ENCODE results near the gene PCDH15. TPM values are rescaled to one million over a fixed set of nuclear protein-coding genes. Genes with fewer than 3 reads are reported as not detected.

PCDH15 gene
- total RNA-seq, 1 donor from 2014 or later = not detected

GRCh38 chr10:53786236-53786900 is 1014.7 kb downstream of the PCDH15 start:
- TF ChIP-seq CTCF (IDR thresholded peaks at IDR 0.05) = peak; percentile 43
- no peaks in the 10 kb centered on the region for H3K4me1 Mint-ChIP-seq (ENCODE audit: low read depth)
- H3K27ac Mint-ChIP-seq (ENCODE audit: unreplicated experiment) = no peak overlapping the region
- no peak for DNase-seq (ENCODE audit: low spot score)
- H3K27me3 Mint-ChIP-seq (ENCODE audit: low read depth) = peaks cover 3% of the 10 kb centered on the region
- H3K36me3 Mint-ChIP-seq (ENCODE audit: low read depth) = no peaks in the 10 kb centered on the region
- H3K9me3 Mint-ChIP-seq (ENCODE audit: low read depth) = peaks cover 2% of the 10 kb centered on the region
- H3K4me3 Mint-ChIP-seq (ENCODE audit: unreplicated experiment) = no peak overlapping the region

- no peak for TF ChIP-seq CTCF (IDR thresholded peaks at IDR 0.05)
- H3K36me3 Mint-ChIP-seq (ENCODE audit: low read depth) = no peaks in the 10 kb centered on the region
- no peaks in the 10 kb centered on the region for H3K9me3 Mint-ChIP-seq (ENCODE audit: low read depth)
- H3K4me3 Mint-ChIP-seq (ENCODE audit: unreplicated experiment) = no peak overlapping the region
- DNase-seq (ENCODE audit: low spot score) = no peak
- H3K27ac Mint-ChIP-seq (ENCODE audit: unreplicated experiment) = no peak overlapping the region
- H3K27me3 Mint-ChIP-seq (ENCODE audit: low read depth) = no peaks in the 10 kb centered on the region
- H3K4me1 Mint-ChIP-seq (ENCODE audit: low read depth) = no peaks in the 10 kb centered on the region
Observed at GRCh38 chr10:53771701-53772100, 1029.3 kb downstream of the PCDH15 start.

GRCh38 chr10:53770903-53771302 is 1030.1 kb downstream of the PCDH15 start:
- TF ChIP-seq CTCF (IDR thresholded peaks at IDR 0.05) = no peak
- no peaks in the 10 kb centered on the region for H3K9me3 Mint-ChIP-seq (ENCODE audit: low read depth)
- no peaks in the 10 kb centered on the region for H3K4me1 Mint-ChIP-seq (ENCODE audit: low read depth)
- H3K27me3 Mint-ChIP-seq (ENCODE audit: low read depth) = no peaks in the 10 kb centered on the region
- no peak for DNase-seq (ENCODE audit: low spot score)
- no peaks in the 10 kb centered on the region for H3K36me3 Mint-ChIP-seq (ENCODE audit: low read depth)
- no peak overlapping the region for H3K4me3 Mint-ChIP-seq (ENCODE audit: unreplicated experiment)
- H3K27ac Mint-ChIP-seq (ENCODE audit: unreplicated experiment) = no peak overlapping the region

- H3K4me1 Mint-ChIP-seq (ENCODE audit: low read depth) = no peaks in the 10 kb centered on the region
- H3K27me3 Mint-ChIP-seq (ENCODE audit: low read depth) = no peaks in the 10 kb centered on the region
- no peak overlapping the region for H3K4me3 Mint-ChIP-seq (ENCODE audit: unreplicated experiment)
- no peak overlapping the region for H3K27ac Mint-ChIP-seq (ENCODE audit: unreplicated experiment)
- DNase-seq (ENCODE audit: low spot score) = no peak
- no peak for TF ChIP-seq CTCF (IDR thresholded peaks at IDR 0.05)
- no peaks in the 10 kb centered on the region for H3K9me3 Mint-ChIP-seq (ENCODE audit: low read depth)
- no peaks in the 10 kb centered on the region for H3K36me3 Mint-ChIP-seq (ENCODE audit: low read depth)
Observed at GRCh38 chr10:53765311-53765710, 1035.7 kb downstream of the PCDH15 start.

- H3K4me3 Mint-ChIP-seq (ENCODE audit: unreplicated experiment) = peak overlapping the region; percentile 64
- peaks cover 1% of the 10 kb centered on the region for H3K27me3 Mint-ChIP-seq (ENCODE audit: low read depth)
- H3K36me3 Mint-ChIP-seq (ENCODE audit: low read depth) = no peaks in the 10 kb centered on the region
- no peak overlapping the region for H3K27ac Mint-ChIP-seq (ENCODE audit: unreplicated experiment)
- H3K4me1 Mint-ChIP-seq (ENCODE audit: low read depth) = no peaks in the 10 kb centered on the region
- DNase-seq (ENCODE audit: low spot score) = no peak
- TF ChIP-seq CTCF (IDR thresholded peaks at IDR 0.05) = no peak
- no peaks in the 10 kb centered on the region for H3K9me3 Mint-ChIP-seq (ENCODE audit: low read depth)
Observed at GRCh38 chr10:53754596-53755250, 1046.3 kb downstream of the PCDH15 start.

Small RNA genes within 50 kb of the gene (microRNA-seq; reads per million reads assigned to microRNA genes)
- gene MIR548F1 (ENCODE audit: borderline number of aligned reads) = not detected
